ENCODE results near the gene MRPL19. TPM values are rescaled to one million over a fixed set of nuclear protein-coding genes. Genes with fewer than 3 reads are reported as not detected.

Gene MRPL19
- polyA plus RNA-seq, 1 donor (not counting 4 experiments of a cell fraction or from before 2014, with no cell fraction given) = 84.0 TPM

GRCh38 chr2:75657798-75658197 lies 11.2 kb downstream of the MRPL19 start:
- H3K27me3 ChIP-seq (ENCODE audit: control insufficient read depth, extremely low read depth, insufficient read depth, low read length) = no peaks in the 10 kb centered on the region
- peaks cover 20 to 21% of the 10 kb centered on the region in 2 experiments for H3K36me3 ChIP-seq (ENCODE audit: control insufficient read depth in 2 of 2, extremely low read depth in 1 of 2, insufficient read depth in 2 of 2, low read length in 2 of 2)
- H3K4me3 ChIP-seq (ENCODE audit: control insufficient read depth in 2 of 3, extremely low read depth in 1 of 3, insufficient read depth in 2 of 3, low read depth in 1 of 3, low read length in 3 of 3) = no peak overlapping the region
- H2AFZ ChIP-seq (ENCODE audit: control insufficient read depth, low read length) = no peak overlapping the region
- no peaks in the 10 kb centered on the region for H3K9me3 ChIP-seq (ENCODE audit: control insufficient read depth, low read depth, low read length)
- H3K4me2 ChIP-seq (ENCODE audit: control insufficient read depth, extremely low read depth, insufficient read depth, low read depth, low read length) = no peak overlapping the region
- peaks cover 3% of the 10 kb centered on the region for H3K79me2 ChIP-seq (ENCODE audit: control insufficient read depth, insufficient read depth, low read length)
- no peak for DNase-seq (ENCODE audit: low read depth, low spot score)
- FAIRE-seq = no peak
- no peak overlapping the region for H3K27ac ChIP-seq (ENCODE audit: control insufficient read depth, insufficient read depth, low read length)
- H3K9me1 ChIP-seq (ENCODE audit: control insufficient read depth, extremely low read depth, insufficient read depth, low read length) = no peaks in the 10 kb centered on the region
- dilution Hi-C loops (cut with MboI; ENCODE audit: extremely low pct_ligation_motif_present, low sequenced_read_pairs) = no loop called here
- H3K9ac ChIP-seq (ENCODE audit: control insufficient read depth, extremely low read depth, insufficient read depth, low read length) = no peak overlapping the region
- H3K4me1 ChIP-seq (ENCODE audit: control insufficient read depth, extremely low read depth, insufficient read depth, low read length) = no peaks in the 10 kb centered on the region
- peaks cover 5% of the 10 kb centered on the region for H4K20me1 ChIP-seq (ENCODE audit: control insufficient read depth, extremely low read depth, insufficient read depth, low read length)
- TF ChIP-seq CTCF (optimal IDR thresholded peaks at IDR 0.05 in 1 of 3, IDR thresholded peaks at IDR 0.05 in 1 of 3, conservative IDR thresholded peaks at IDR 0.05 in 1 of 3; ENCODE audit: extremely low read depth in 1 of 3, insufficient read depth in 2 of 3, low read length in 3 of 3) (no peak), EZH2 (IDR thresholded peaks at IDR 0.05; ENCODE audit: low read length) (no peak)

GRCh38 chr2:75666911-75667310 lies 20.3 kb downstream of the MRPL19 start:
- no peak for FAIRE-seq
- H3K27ac ChIP-seq (ENCODE audit: control insufficient read depth, insufficient read depth, low read length) = no peak overlapping the region
- no peaks in the 10 kb centered on the region for H3K79me2 ChIP-seq (ENCODE audit: control insufficient read depth, insufficient read depth, low read length)
- no peaks in the 10 kb centered on the region for H3K9me1 ChIP-seq (ENCODE audit: control insufficient read depth, extremely low read depth, insufficient read depth, low read length)
- peaks cover 0 to 4% of the 10 kb centered on the region in 2 experiments for H3K36me3 ChIP-seq (ENCODE audit: control insufficient read depth in 2 of 2, extremely low read depth in 1 of 2, insufficient read depth in 2 of 2, low read length in 2 of 2)
- H3K9me3 ChIP-seq (ENCODE audit: control insufficient read depth, low read depth, low read length) = no peaks in the 10 kb centered on the region
- no peak overlapping the region for H3K4me3 ChIP-seq (ENCODE audit: control insufficient read depth in 2 of 3, extremely low read depth in 1 of 3, insufficient read depth in 2 of 3, low read depth in 1 of 3, low read length in 3 of 3)
- H3K4me1 ChIP-seq (ENCODE audit: control insufficient read depth, extremely low read depth, insufficient read depth, low read length) = no peaks in the 10 kb centered on the region
- no peak overlapping the region for H2AFZ ChIP-seq (ENCODE audit: control insufficient read depth, low read length)
- H4K20me1 ChIP-seq (ENCODE audit: control insufficient read depth, extremely low read depth, insufficient read depth, low read length) = no peaks in the 10 kb centered on the region
- no peak for TF ChIP-seq EZH2 (IDR thresholded peaks at IDR 0.05; ENCODE audit: low read length)
- TF ChIP-seq CTCF (optimal IDR thresholded peaks at IDR 0.05 in 1 of 3, IDR thresholded peaks at IDR 0.05 in 1 of 3, conservative IDR thresholded peaks at IDR 0.05 in 1 of 3; ENCODE audit: extremely low read depth in 1 of 3, insufficient read depth in 2 of 3, low read length in 3 of 3) = no peak
- H3K27me3 ChIP-seq (ENCODE audit: control insufficient read depth, extremely low read depth, insufficient read depth, low read length) = no peaks in the 10 kb centered on the region
- dilution Hi-C loops (cut with MboI; ENCODE audit: extremely low pct_ligation_motif_present, low sequenced_read_pairs) = no loop called here
- no peak overlapping the region for H3K9ac ChIP-seq (ENCODE audit: control insufficient read depth, extremely low read depth, insufficient read depth, low read length)
- H3K4me2 ChIP-seq (ENCODE audit: control insufficient read depth, extremely low read depth, insufficient read depth, low read depth, low read length) = no peak overlapping the region
- no peak for DNase-seq (ENCODE audit: low read depth, low spot score)
